Measurements from ENCODE around the gene LRMDA.

- no peak for TF ChIP-seq CTCF (IDR thresholded peaks at IDR 0.05)
- TF ChIP-seq POLR2AphosphoS5 (IDR thresholded peaks at IDR 0.05) = no peak
Observed at GRCh38 chr10:76111986-76112825, 680.8 kb downstream of the LRMDA start.
